Colon (tissue), 2 donors: ENCODE measurements around the gene SYNE1.

Experiments
- FAIRE-seq: peaks from 2 replicates; lab custom pipeline; 2012; peaks lifted over from hg19 to GRCh38; lab: Jason Lieb, UNC
- donor health status: control.
- donor health status: control.

Gene SYNE1

GRCh38 chr6:152136449-152136825, 500.7 kb downstream of the SYNE1 start:
- FAIRE-seq: no peak

DNA sequence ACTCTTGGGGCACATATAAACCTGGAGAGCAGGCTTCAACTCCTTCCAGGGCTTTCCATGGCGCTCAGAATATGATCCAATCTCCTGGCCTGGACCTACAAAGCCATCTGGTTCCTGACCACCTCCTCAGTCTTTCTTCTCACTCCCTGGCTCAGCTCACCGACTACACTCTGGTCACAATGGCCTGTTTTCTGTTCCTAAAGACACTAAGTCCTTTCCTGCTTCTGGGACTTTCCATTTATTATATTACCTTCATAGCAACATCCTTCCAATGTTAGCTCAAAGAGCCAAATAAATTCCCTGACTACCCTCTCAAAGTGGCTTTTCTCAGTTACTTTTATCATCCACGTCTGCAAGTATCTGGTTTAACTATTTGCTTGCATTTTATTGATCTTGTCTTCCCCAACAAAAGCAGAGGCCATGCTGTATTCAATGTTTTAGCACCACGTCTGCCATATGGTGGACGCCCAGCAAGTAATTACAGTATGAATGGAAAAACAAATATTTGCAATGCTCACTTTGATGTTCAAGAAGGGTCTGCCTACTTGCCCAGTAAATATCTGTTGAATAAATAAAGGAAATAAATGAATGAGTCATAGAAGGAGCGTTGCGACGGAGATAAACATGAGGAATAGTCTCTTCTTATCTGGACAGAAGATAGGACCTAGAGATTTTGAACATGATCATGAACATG, 501.3 kb downstream of the SYNE1 start:
- FAIRE-seq: no peak

GRCh38 chr6:152130441-152130840, 506.7 kb downstream of the SYNE1 start:
- FAIRE-seq: no peak

- FAIRE-seq: no peak
Observed at GRCh38 chr6:152129691-152130151, 507.4 kb downstream of the SYNE1 start.

- FAIRE-seq: no peak
Observed at GRCh38 chr6:152127432-152128165, 509.6 kb downstream of the SYNE1 start.

GRCh38 chr6:152124429-152125074, 512.6 kb downstream of the SYNE1 start:
- FAIRE-seq: no peak

DNA sequence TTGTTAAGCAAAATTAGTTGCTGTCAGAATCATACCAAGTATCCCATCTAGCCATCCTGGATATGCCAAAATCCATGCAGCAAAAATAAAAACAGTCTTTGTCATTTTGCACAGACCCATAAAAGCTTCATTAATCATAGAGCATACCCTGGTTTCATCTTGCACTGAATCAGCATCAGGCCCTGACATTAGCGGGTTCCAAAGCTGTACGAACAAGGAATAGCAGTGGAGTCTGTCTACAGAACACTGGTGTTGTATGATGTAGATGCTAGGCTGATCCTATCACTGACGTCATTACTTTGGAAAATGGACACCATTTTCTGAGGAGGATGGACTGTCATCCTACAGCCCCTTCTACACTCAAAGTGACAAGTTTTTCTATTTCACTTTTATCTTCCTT, 514.1 kb downstream of the SYNE1 start:
- no peak for FAIRE-seq

DNA sequence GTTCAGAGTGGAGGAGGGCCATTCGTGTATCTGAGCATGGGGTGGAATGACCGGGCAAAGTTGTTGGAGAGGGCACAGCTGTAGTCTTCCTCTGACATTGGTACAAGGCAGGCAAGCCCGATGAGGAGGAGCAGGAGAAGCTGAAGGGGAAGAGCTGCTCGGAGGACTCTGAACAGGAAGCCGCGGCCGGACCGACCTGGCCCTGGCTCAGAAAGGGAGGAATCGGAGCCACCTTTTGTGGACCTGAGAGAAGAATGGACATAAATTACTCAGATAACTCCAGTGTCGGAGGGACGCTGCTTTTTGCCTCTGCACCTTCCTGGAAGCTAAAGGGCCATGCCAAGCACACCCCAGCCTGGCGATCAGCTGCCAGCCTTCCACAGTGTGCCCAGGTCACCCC, 514.7 kb downstream of the SYNE1 start:
- FAIRE-seq: no peak

GRCh38 chr6:152121910-152122309, 515.3 kb downstream of the SYNE1 start:
- FAIRE-seq: no peak

DNA sequence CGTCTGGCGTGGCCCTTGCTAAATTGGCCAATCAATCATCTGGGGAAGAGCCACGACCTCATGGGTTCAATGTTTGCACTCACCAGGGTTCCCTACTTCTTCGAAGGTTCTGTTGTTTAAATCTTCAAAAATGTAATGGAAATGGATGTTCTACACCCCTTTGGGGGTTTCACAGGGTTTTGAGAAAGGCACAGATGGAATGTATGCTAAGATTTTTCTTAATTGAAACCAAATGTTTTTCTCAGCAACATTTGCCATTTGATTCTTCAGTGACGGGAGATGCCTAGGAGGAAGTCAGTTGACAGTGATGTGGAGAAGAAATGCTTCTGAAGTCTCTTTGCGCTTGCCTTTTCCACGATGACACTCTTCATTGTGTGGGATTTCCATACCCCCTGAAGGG, 517.3 kb downstream of the SYNE1 start:
- no peak for FAIRE-seq

GRCh38 chr6:152118678-152119077, 518.5 kb downstream of the SYNE1 start:
- no peak for FAIRE-seq

GRCh38 chr6:152118224-152118623, 518.9 kb downstream of the SYNE1 start:
- FAIRE-seq: no peak

DNA sequence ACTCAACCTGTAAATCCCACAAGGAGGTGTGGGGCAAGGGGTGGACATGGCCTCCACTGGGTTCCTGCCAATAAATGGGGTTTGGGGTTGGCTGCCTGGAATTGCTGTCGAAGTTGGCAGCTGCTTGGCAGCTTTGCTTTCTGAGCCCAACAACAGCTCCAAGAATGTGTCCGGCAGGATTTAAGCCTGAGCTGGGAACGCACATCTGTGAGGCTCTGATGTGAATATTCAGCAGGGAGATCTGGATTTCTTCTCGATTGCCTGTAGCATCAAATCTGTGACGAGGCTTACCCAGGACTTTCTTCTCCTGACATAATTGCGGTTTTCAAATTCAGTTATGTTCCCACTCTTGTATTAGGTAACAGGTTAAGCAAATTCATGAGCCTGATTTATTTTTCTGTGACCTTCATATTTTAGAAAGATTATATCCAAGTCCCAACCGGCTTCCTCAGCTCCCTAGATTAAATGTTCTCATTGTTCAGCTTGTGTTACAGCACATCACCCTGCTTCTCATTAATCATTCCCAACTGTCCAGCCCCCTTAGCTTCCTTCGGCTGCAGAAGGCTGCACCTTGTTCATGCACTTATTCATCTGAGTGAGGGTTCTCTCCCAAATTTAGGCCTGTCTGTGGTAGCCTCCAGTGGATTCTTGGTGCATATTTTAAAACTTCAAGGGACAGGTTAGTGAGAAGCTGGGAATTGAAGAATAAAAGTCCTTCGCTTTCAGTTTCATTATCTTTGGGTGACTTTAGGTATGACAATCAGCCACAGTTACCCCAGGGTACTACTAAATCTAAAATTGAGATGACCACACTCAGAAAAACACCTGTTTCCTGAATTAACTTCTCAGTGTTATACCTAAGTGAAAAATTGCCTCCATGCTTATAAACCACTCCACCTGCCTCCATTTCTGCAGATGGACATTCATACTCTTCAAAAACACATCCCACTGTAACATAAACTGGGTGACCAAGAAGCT, 519.7 kb downstream of the SYNE1 start:
- FAIRE-seq: no peak

GRCh38 chr6:152112491-152113261, 524.5 kb downstream of the SYNE1 start:
- FAIRE-seq: no peak

- FAIRE-seq: no peak
Observed at GRCh38 chr6:152110886-152111820, 526.0 kb downstream of the SYNE1 start.

- no peak for FAIRE-seq
Observed at GRCh38 chr6:152107973-152108372, 529.2 kb downstream of the SYNE1 start.

DNA sequence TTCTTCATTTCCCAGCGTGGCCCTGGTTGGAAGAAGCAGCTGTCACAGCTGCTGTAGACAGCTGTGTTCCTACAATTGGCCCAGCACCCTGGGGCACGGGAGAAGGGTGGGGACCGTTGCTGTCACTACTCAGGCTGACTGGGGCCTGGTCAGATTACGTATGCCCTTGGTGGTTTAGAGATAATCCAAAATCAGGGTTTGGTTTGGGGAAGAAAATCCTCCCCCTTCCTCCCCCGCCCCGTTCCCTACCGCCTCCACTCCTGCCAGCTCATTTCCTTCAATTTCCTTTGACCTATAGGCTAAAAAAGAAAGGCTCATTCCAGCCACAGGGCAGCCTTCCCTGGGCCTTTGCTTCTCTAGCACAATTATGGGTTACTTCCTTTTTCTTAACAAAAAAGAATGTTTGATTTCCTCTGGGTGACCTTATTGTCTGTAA, 537.0 kb downstream of the SYNE1 start:
- no peak for FAIRE-seq

- FAIRE-seq: no peak
Observed at GRCh38 chr6:152099446-152100182, 537.5 kb downstream of the SYNE1 start.

DNA sequence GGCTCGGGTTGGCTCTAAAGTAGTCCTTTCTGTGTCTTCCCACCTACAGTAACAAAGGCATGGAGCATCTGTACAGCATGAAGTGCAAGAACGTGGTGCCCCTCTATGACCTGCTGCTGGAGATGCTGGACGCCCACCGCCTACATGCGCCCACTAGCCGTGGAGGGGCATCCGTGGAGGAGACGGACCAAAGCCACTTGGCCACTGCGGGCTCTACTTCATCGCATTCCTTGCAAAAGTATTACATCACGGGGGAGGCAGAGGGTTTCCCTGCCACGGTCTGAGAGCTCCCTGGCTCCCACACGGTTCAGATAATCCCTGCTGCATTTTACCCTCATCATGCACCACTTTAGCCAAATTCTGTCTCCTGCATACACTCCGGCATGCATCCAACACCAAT, 538.5 kb downstream of the SYNE1 start:
- FAIRE-seq: no peak
